ENCODE results near the gene CYSLTR2.
"Not testable (repeated sequence)": the region's sequence is repeated elsewhere in the genome, so short reads cannot be mapped to it uniquely, and the experiment has no call there.

CYSLTR2 gene

GRCh38 chr13:48645845-48646244, 7.9 kb upstream of the CYSLTR2 start:
- DNase-seq = no peak

- DNase-seq = no peak
These were observed 6.9 kb upstream of the CYSLTR2 start for GRCh38 chr13:48646791-48647190.

GRCh38 chr13:48647625-48648024, 6.1 kb upstream of the CYSLTR2 start:
- DNase-seq = no peak

- DNase-seq = no peak
These were observed 5.3 kb upstream of the CYSLTR2 start for GRCh38 chr13:48648446-48648845.

GRCh38 chr13:48652851-48653471, 768 bp upstream of the CYSLTR2 start:
- DNase-seq = no peak

GRCh38 chr13:48654511-48654910, 782 bp downstream of the CYSLTR2 start:
- no peak for DNase-seq

- no peak for DNase-seq
These were observed 1.6 kb downstream of the CYSLTR2 start for GRCh38 chr13:48655291-48655690.

GRCh38 chr13:48656608-48657007, 2.9 kb downstream of the CYSLTR2 start:
- DNase-seq = no peak

- no peak for DNase-seq
These were observed 6.8 kb downstream of the CYSLTR2 start for GRCh38 chr13:48660361-48661076.

GRCh38 chr13:48661107-48661506, 7.4 kb downstream of the CYSLTR2 start:
- DNase-seq = no peak

- no peak for DNase-seq
These were observed 8.5 kb downstream of the CYSLTR2 start for GRCh38 chr13:48662226-48662625.

GRCh38 chr13:48667136-48667535, 13.4 kb downstream of the CYSLTR2 start:
- DNase-seq = no peak

GRCh38 chr13:48671421-48671820, 17.7 kb downstream of the CYSLTR2 start:
- not testable (repeated sequence) for DNase-seq

- no peak for DNase-seq
These were observed 21.5 kb downstream of the CYSLTR2 start for GRCh38 chr13:48675247-48675646.

- DNase-seq = no peak
These were observed 24.6 kb downstream of the CYSLTR2 start for GRCh38 chr13:48678316-48678715.

GRCh38 chr13:48679941-48680680, 26.4 kb downstream of the CYSLTR2 start:
- no peak for DNase-seq

- DNase-seq = no peak
These were observed 27.1 kb downstream of the CYSLTR2 start for GRCh38 chr13:48680756-48681392.

GRCh38 chr13:48681905-48682304, 28.2 kb downstream of the CYSLTR2 start:
- DNase-seq = no peak

- DNase-seq = no peak
These were observed 28.7 kb downstream of the CYSLTR2 start for GRCh38 chr13:48682436-48682835.

GRCh38 chr13:48686636-48687210, 33.0 kb downstream of the CYSLTR2 start:
- no peak for DNase-seq

- DNase-seq = no peak
These were observed 33.5 kb downstream of the CYSLTR2 start for GRCh38 chr13:48687249-48687648.

- no peak for DNase-seq
These were observed 40.3 kb downstream of the CYSLTR2 start for GRCh38 chr13:48693998-48694397.

- DNase-seq = no peak
These were observed 42.0 kb downstream of the CYSLTR2 start for GRCh38 chr13:48695776-48696175.
